Measurements from ENCODE around the gene CXCL3. TPM values are rescaled to one million over a fixed set of nuclear protein-coding genes. Genes with fewer than 3 reads are reported as not detected.

The CXCL3 gene
- total RNA-seq, 1 donor from 2014 or later: 1.7 TPM

DNA sequence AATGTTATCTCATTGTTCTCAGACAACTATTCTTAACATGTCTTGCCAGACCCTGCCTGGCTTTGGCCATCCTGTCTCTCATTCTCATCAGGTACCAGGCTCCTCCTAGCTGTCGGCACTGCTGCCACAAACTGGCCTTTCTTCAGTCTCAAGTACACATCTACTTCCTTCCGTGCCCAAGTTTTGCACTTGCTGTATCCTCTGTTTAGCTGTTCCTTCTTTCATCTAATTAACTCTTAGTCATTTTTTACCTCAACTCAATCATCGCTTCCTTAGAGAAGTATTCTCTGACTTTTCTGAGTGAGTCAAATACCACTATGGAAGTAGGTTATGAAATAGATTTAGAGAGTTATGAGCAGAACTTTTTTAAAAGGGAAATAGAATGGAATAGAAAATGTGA lies 19.7 kb downstream of the CXCL3 start:
- no peak overlapping the region for H3K27ac Mint-ChIP-seq (ENCODE audit: unreplicated experiment)
- peaks cover 53% of the 10 kb centered on the region for H3K27me3 Mint-ChIP-seq (ENCODE audit: unreplicated experiment)
- TF ChIP-seq, protein P1, sequence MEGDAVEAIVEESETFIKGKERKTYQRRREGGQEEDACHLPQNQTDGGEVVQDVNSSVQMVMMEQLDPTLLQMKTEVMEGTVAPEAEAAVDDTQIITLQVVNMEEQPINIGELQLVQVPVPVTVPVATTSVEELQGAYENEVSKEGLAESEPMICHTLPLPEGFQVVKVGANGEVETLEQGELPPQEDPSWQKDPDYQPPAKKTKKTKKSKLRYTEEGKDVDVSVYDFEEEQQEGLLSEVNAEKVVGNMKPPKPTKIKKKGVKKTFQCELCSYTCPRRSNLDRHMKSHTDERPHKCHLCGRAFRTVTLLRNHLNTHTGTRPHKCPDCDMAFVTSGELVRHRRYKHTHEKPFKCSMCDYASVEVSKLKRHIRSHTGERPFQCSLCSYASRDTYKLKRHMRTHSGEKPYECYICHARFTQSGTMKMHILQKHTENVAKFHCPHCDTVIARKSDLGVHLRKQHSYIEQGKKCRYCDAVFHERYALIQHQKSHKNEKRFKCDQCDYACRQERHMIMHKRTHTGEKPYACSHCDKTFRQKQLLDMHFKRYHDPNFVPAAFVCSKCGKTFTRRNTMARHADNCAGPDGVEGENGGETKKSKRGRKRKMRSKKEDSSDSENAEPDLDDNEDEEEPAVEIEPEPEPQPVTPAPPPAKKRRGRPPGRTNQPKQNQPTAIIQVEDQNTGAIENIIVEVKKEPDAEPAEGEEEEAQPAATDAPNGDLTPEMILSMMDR (IDR thresholded peaks at IDR 0.05): no peak
- no peaks in the 10 kb centered on the region for H3K4me1 Mint-ChIP-seq (ENCODE audit: unreplicated experiment)
- H3K36me3 Mint-ChIP-seq (ENCODE audit: unreplicated experiment): no peaks in the 10 kb centered on the region
- no peaks in the 10 kb centered on the region for H3K9me3 Mint-ChIP-seq (ENCODE audit: unreplicated experiment)
- no peak overlapping the region for H3K4me3 Mint-ChIP-seq (ENCODE audit: unreplicated experiment)
- no peak for DNase-seq (ENCODE audit: extremely low spot score, unreplicated experiment)

DNA sequence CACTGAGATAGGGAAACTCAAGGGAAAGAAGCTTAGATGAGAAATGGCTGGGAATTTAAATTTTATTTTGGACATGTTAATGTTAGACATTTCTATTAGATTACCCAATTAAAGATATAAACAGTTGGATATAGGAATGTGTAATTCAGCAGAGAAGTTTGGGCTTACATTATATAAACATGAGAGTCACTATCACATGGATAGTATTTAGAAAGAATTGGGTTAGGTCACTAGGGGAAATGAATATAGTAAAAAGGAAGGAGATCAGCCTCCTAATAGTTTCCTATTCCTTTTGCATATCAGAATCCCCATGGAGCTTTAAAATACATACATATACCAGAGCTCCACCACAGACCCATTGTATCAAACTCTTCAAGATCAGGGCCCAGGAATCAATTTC lies 20.4 kb downstream of the CXCL3 start:
- peaks cover 57% of the 10 kb centered on the region for H3K27me3 Mint-ChIP-seq (ENCODE audit: unreplicated experiment)
- no peak overlapping the region for H3K4me3 Mint-ChIP-seq (ENCODE audit: unreplicated experiment)
- no peaks in the 10 kb centered on the region for H3K36me3 Mint-ChIP-seq (ENCODE audit: unreplicated experiment)

DNA sequence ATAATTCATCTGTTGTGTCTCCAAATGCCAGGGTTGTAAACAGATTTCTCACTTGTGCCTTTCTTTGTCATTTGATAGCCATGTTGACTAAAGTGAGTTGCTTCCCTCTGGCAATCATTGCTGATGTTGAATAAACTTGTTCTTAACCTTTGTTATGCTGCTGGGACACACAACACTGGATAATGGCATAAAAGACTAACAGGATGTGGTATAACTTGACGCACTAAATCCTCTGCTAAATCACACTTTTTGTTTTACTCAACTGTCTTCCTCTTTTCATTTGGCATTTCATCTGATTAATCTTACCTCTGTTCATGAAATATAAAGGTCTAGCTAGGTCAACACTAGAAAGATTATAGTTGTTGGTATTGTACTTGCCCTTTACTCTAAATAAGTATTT lies 22.4 kb downstream of the CXCL3 start:
- H3K36me3 Mint-ChIP-seq (ENCODE audit: unreplicated experiment): no peaks in the 10 kb centered on the region
- no peak overlapping the region for H3K27ac Mint-ChIP-seq (ENCODE audit: unreplicated experiment)
- no peaks in the 10 kb centered on the region for H3K9me3 Mint-ChIP-seq (ENCODE audit: unreplicated experiment)
- no peak for DNase-seq (ENCODE audit: extremely low spot score, unreplicated experiment)
- H3K4me1 Mint-ChIP-seq (ENCODE audit: unreplicated experiment): no peaks in the 10 kb centered on the region
- H3K27me3 Mint-ChIP-seq (ENCODE audit: unreplicated experiment): peaks cover 61% of the 10 kb centered on the region
- no peak overlapping the region for H3K4me3 Mint-ChIP-seq (ENCODE audit: unreplicated experiment)
- TF ChIP-seq, protein P1 (IDR thresholded peaks at IDR 0.05): no peak

More for the DNA sequence above, 20.4 kb downstream of the CXCL3 start:
- H3K4me1 Mint-ChIP-seq (ENCODE audit: unreplicated experiment): no peaks in the 10 kb centered on the region
- TF ChIP-seq, protein P1 (IDR thresholded peaks at IDR 0.05): no peak
- H3K27ac Mint-ChIP-seq (ENCODE audit: unreplicated experiment): no peak overlapping the region
- H3K9me3 Mint-ChIP-seq (ENCODE audit: unreplicated experiment): no peaks in the 10 kb centered on the region
- DNase-seq (ENCODE audit: extremely low spot score, unreplicated experiment): no peak

DNA sequence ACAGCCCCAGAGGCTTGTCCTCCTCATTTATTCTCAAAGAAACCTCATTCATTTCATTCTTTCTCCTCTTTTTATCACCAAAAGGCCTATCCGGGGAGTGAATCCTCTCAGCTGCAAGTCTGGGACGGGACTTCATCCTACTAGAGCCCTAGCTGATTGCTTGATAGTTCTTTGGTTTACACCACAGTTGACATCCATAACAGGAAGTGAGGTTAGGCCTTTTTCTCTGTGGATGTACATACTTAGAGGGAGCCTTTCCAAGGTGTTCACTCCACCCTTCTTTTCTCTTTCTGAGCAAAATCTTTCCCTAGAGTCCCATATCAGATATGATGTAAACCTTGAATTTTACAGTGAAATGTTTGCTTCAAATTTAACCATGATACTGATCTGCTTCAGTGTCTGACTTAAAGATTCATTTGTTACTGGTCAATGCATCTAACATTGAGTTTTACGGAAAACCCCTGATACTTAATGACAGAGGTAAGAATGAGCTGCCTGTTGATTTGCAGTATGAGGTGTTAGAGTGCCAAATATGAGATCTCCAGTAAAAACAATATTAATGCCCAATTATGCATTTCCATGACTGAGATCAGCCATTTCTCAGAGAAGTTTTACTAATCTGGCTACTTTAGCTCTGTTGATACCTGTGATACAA lies 23.2 kb downstream of the CXCL3 start:
- H3K27ac Mint-ChIP-seq (ENCODE audit: unreplicated experiment): no peak overlapping the region
- no peaks in the 10 kb centered on the region for H3K36me3 Mint-ChIP-seq (ENCODE audit: unreplicated experiment)
- no peaks in the 10 kb centered on the region for H3K4me1 Mint-ChIP-seq (ENCODE audit: unreplicated experiment)
- no peak for DNase-seq (ENCODE audit: extremely low spot score, unreplicated experiment)
- peaks cover 7% of the 10 kb centered on the region for H3K9me3 Mint-ChIP-seq (ENCODE audit: unreplicated experiment)
- TF ChIP-seq, protein P1 (IDR thresholded peaks at IDR 0.05): no peak
- H3K27me3 Mint-ChIP-seq (ENCODE audit: unreplicated experiment): peaks cover 57% of the 10 kb centered on the region
- no peak overlapping the region for H3K4me3 Mint-ChIP-seq (ENCODE audit: unreplicated experiment)

DNA sequence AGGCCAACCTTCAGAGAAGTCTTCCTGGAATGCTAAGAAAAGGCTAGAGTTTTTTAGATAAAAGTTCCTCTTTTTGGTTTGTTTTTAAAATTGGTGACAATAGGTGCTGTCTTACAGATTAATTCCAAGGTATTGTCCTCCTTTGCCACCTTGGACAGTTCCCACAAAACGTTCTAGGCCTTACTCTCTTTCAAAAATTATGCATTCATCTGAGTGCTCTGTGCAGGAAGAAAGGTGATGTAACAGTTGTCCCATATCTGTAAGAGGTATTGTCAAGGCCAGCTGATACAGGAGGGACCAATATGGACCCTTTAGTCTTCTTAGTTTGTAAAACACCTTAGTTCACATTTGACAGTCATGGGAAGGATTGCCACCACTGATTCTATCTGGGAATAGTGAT lies 24.2 kb downstream of the CXCL3 start:
- peaks cover 56% of the 10 kb centered on the region for H3K27me3 Mint-ChIP-seq (ENCODE audit: unreplicated experiment)
- no peak overlapping the region for H3K4me3 Mint-ChIP-seq (ENCODE audit: unreplicated experiment)
- no peaks in the 10 kb centered on the region for H3K36me3 Mint-ChIP-seq (ENCODE audit: unreplicated experiment)
- no peak for DNase-seq (ENCODE audit: extremely low spot score, unreplicated experiment)
- H3K27ac Mint-ChIP-seq (ENCODE audit: unreplicated experiment): no peak overlapping the region
- TF ChIP-seq, protein P1 (IDR thresholded peaks at IDR 0.05): no peak
- H3K4me1 Mint-ChIP-seq (ENCODE audit: unreplicated experiment): no peaks in the 10 kb centered on the region
- peaks cover 12% of the 10 kb centered on the region for H3K9me3 Mint-ChIP-seq (ENCODE audit: unreplicated experiment)
